HCT116 (cell line): ENCODE data around the gene EGFR. TPM values are rescaled to one million over a fixed set of nuclear protein-coding genes. Genes with fewer than 3 reads are reported as not detected.

Experiments used
- ATAC-seq: fragments of 200-7000 bp; cut with Tn5 transposase; 2 replicates; pipeline ENCODE4 v1.9.1; 2020; ENCODE audit warnings: mild to moderate bottlenecking, moderate library complexity
- BruUV-seq: library from RNA; stranded (reverse); fragments of 400-500 nt; replicated peaks from 2 replicates; lab custom pipeline; 2021; lab: Mats Ljungman, UMichigan
- CTCF ChIA-PET: fragments of 300-600 bp; sonication (Branson Sonifier 250); formaldehyde crosslinking; loops from one replicate; lab custom pipeline; 2021; ENCODE audit warnings: antibody characterized with exemption; lab: Charles Lee
- POLR2A ChIA-PET: fragments of 300-600, 350-600 bp; sonication (Branson Sonifier 250); formaldehyde crosslinking; loops from one replicate; lab custom pipeline; 2021; ENCODE audit warnings: antibody characterized with exemption; lab: Charles Lee
- RAD21 ChIA-PET, 2 experiments: fragments of 300-600 bp; sonication (Branson Sonifier 250); formaldehyde crosslinking; loops; one replicate each; lab custom pipeline; 2023; ENCODE audit warnings: low total read pairs in 2 of 2; ENCODE audit not compliant: uncharacterized antibody in 2 of 2, unreplicated experiment in 2 of 2, low non-redundant PET in 1 of 2; lab: Charles Lee
- DNase-seq: peaks from one replicate; pipeline ENCODE4 v3.0.0-alpha.2; 2010; ENCODE audit warnings: low read depth, low spot score
- H2AFZ ChIP-seq: fragments of 200-600 bp; shearing (Covaris generic), sonication (generic); 2 replicates; pipeline ENCODE4 v1.6.1; 2017; ENCODE audit warnings: low read depth, mixed run types, mixed read lengths, antibody characterized with exemption, low read length; ENCODE audit not compliant: poor library complexity, severe bottlenecking
- H3K27ac ChIP-seq: 2 replicates; pipeline ENCODE4 v1.5.1; 2012; ENCODE audit warnings: low read depth, low read length
- H3K27me3 ChIP-seq: fragments of 200-600 bp; sonication (generic); 2 replicates; pipeline ENCODE4 v1.6.1; 2016; ENCODE audit warnings: mixed run types, low read length, mixed read lengths; ENCODE audit not compliant: insufficient read depth
- H3K36me3 ChIP-seq, 2 experiments: fragments of 200-500 bp in 1 of 2; fragments of 200-600 bp in 1 of 2; sonication (Bioruptor generic) in 1 of 2; sonication (generic) in 1 of 2; 2 replicates each; pipeline versions ENCODE4 v1.5.1 to v1.6.1; 2014 to 2016; ENCODE audit warnings: low read length in 2 of 2, inconsistent platforms in 1 of 2, mixed read lengths in 1 of 2, mixed run types in 1 of 2; ENCODE audit not compliant: insufficient read depth in 2 of 2, control insufficient read depth in 1 of 2
- H3K4me1 ChIP-seq, 2 experiments: fragments of 200-600 bp in 1 of 2; sonication (generic) in 1 of 2; 2 replicates each; pipeline versions ENCODE4 v1.5.1 to v1.6.1; 2012 to 2017; ENCODE audit warnings: low read length in 2 of 2, inconsistent platforms in 1 of 2, mild to moderate bottlenecking in 1 of 2, mixed read lengths in 1 of 2, mixed run types in 1 of 2, moderate library complexity in 1 of 2; ENCODE audit not compliant: insufficient read depth in 2 of 2, control insufficient read depth in 1 of 2
- H3K4me2 ChIP-seq: fragments of 200-600 bp; sonication (generic); 2 replicates; pipeline ENCODE4 v1.6.1; 2017; ENCODE audit warnings: mixed run types, low read length, mixed read lengths
- H3K4me3 ChIP-seq, 2 experiments: fragments of 200-600 bp in 1 of 2; sonication (generic) in 1 of 2; replicated peaks in 1 of 2; 2 replicates each; pipeline ENCODE4 v1.5.1; 2011 to 2016; ENCODE audit warnings: low read length in 2 of 2, control low read depth in 1 of 2, low read depth in 1 of 2, mild to moderate bottlenecking in 1 of 2, mixed read lengths in 1 of 2, mixed run types in 1 of 2
- H3K79me2 ChIP-seq: fragments of 200-600 bp; sonication (generic); 2 replicates; pipeline ENCODE4 v1.6.1; 2017; ENCODE audit warnings: mild to moderate bottlenecking, mixed run types, low read length, moderate library complexity, mixed read lengths; ENCODE audit not compliant: insufficient read depth
- H3K9ac ChIP-seq: fragments of 200-600 bp; sonication (generic); 2 replicates; pipeline ENCODE4 v1.6.1; 2016; ENCODE audit warnings: low read length, mixed read lengths
- H3K9me2 ChIP-seq: fragments of 200-600 bp; sonication (generic), shearing (Covaris generic); 2 replicates; pipeline ENCODE4 v1.6.1; 2017; ENCODE audit warnings: mixed run types, mild to moderate bottlenecking, moderate library complexity; ENCODE audit not compliant: insufficient read depth
- H3K9me3 ChIP-seq, 2 experiments: fragments of 200-500 bp in 1 of 2; fragments of 200-600 bp in 1 of 2; sonication (Bioruptor generic) in 1 of 2; sonication (generic) in 1 of 2; 2 replicates each; pipeline ENCODE4 v1.6.1; 2014 to 2017; ENCODE audit warnings: low read length in 2 of 2, mixed read lengths in 2 of 2, inconsistent platforms in 1 of 2, low read depth in 1 of 2, mild to moderate bottlenecking in 1 of 2, mixed run types in 1 of 2, moderate library complexity in 1 of 2; ENCODE audit not compliant: control insufficient read depth in 1 of 2, insufficient read depth in 1 of 2
- H4K20me1 ChIP-seq: fragments of 200-600 bp; sonication (generic), shearing (Covaris generic); 2 replicates; pipeline ENCODE4 v1.6.1; 2017; ENCODE audit warnings: mixed run types, mild to moderate bottlenecking, moderate library complexity; ENCODE audit not compliant: insufficient read depth
- ATF3 ChIP-seq: IDR thresholded peaks from 2 replicates; pipeline ENCODE4 v1.6.1; 2012
- CBX3 ChIP-seq: IDR thresholded peaks from 2 replicates; pipeline ENCODE4 v1.6.1; 2012; ENCODE audit warnings: low read depth
- CEBPB ChIP-seq: IDR thresholded peaks from 2 replicates; pipeline ENCODE4 v1.6.1; 2012; ENCODE audit warnings: low read depth
- EGR1 ChIP-seq: IDR thresholded peaks from 2 replicates; pipeline ENCODE4 v1.6.1; 2012; ENCODE audit warnings: low read depth
- ELF1 ChIP-seq: IDR thresholded peaks from 2 replicates; pipeline ENCODE4 v1.6.1; 2012; ENCODE audit warnings: low read depth, borderline replicate concordance
- EZH2 ChIP-seq: fragments of 200-600 bp; sonication (generic); IDR thresholded peaks from 2 replicates; pipeline ENCODE4 v1.6.1; 2017; ENCODE audit warnings: antibody characterized with exemption, mixed run types
- EZH2phosphoT487 ChIP-seq: fragments of 200-600 bp; IDR thresholded peaks from 2 replicates; pipeline ENCODE4 v1.6.1; 2018; ENCODE audit warnings: antibody characterized with exemption, borderline replicate concordance
- FOSL1 ChIP-seq: IDR thresholded peaks from 2 replicates; pipeline ENCODE4 v1.6.1; 2012; ENCODE audit warnings: low read depth
- JUND ChIP-seq: IDR thresholded peaks from 2 replicates; pipeline ENCODE4 v1.6.1; 2012
- MAX ChIP-seq: IDR thresholded peaks from 2 replicates; pipeline ENCODE4 v1.6.1; 2012
- POLR2AphosphoS5 ChIP-seq: IDR thresholded peaks from 2 replicates; pipeline ENCODE4 v1.6.1; 2011; ENCODE audit warnings: mild to moderate bottlenecking, low read depth, low read length, moderate library complexity
- RAD21 ChIP-seq: IDR thresholded peaks from 2 replicates; pipeline ENCODE4 v1.6.1; 2012; ENCODE audit warnings: low read depth, mild to moderate bottlenecking
- REST ChIP-seq: IDR thresholded peaks from 2 replicates; pipeline ENCODE4 v1.6.1; 2012; ENCODE audit warnings: low read depth
- SIN3A ChIP-seq: IDR thresholded peaks from 2 replicates; pipeline ENCODE4 v1.6.1; 2012; ENCODE audit warnings: low read depth
- SP1 ChIP-seq: IDR thresholded peaks from 2 replicates; pipeline ENCODE4 v1.6.1; 2012; ENCODE audit warnings: low read depth
- SRF ChIP-seq: IDR thresholded peaks from 2 replicates; pipeline ENCODE4 v1.6.1; 2012; ENCODE audit warnings: low read depth
- YY1 ChIP-seq: IDR thresholded peaks from 2 replicates; pipeline ENCODE4 v1.6.1; 2011; ENCODE audit warnings: low read length, low read depth, moderate library complexity, mild to moderate bottlenecking; ENCODE audit not compliant: insufficient replicate concordance; ENCODE audit errors: extremely low read depth
- ZFX ChIP-seq: fragments of 450-650 bp; IDR thresholded peaks from 2 replicates; pipeline ENCODE4 v1.6.1; 2017
- ZNF274 ChIP-seq: fragments of 200-500 bp; sonication (Bioruptor generic); IDR thresholded peaks from 2 replicates; pipeline ENCODE4 v1.6.1; 2014; ENCODE audit warnings: mild to moderate bottlenecking, low read depth, low read length, inconsistent platforms
- intact Hi-C: fragments of 100-400 bp; cut with micrococcal nuclease; formaldehyde crosslinking; loops from 2 replicates; pipeline ENCODE4 v1.10.0; 2022
- total RNA-seq: library from RNA; stranded (reverse); gene quantifications from one replicate; pipeline ENCODE4 v1.2.1, GENCODE V29; 2021; ENCODE audit not compliant: unreplicated experiment
- TF ChIP-seq, protein P1 (sequence below), 3 experiments: fragments of 200-600 bp in 1 of 3; sonication (generic) in 1 of 3; IDR thresholded peaks in 2 of 3; conservative IDR thresholded peaks in 1 of 3; 2 replicates each; pipeline ENCODE4 v1.5.1; 2012 to 2017; ENCODE audit warnings: low read depth in 2 of 3, low read length in 2 of 3, antibody characterized with exemption in 1 of 3, borderline replicate concordance in 1 of 3, control low read depth in 1 of 3, mild to moderate bottlenecking in 1 of 3, mixed read lengths in 1 of 3, mixed run types in 1 of 3, moderate library complexity in 1 of 3; ENCODE audit not compliant: insufficient read depth in 1 of 3

EGFR gene
- total RNA-seq, 1 experiment from 2014 or later, result 71.5 TPM

DNA sequence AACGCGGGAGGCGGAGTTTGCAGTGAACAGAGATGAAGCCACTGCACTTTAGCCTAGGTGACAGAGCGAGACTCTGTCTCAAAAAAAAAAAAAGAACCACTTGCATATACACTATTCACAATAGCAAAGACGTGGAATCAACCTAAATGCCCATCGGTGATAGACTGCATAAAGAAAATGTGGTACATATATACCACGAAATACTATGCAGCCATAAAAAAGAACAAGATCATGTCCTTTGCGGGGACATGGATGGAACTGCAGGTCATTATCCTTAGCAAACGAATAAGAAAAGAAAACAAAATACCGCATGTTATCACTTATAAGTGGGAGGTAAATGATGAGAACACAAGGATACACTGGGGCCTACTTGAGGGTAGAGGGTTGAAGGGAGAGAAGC is 39.5 kb downstream of the EGFR start:
- Histone ChIP-seq H3K9me2 (no peaks in the 10 kb centered on the region), H3K4me3 (no peak overlapping the region), H2AFZ (no peak overlapping the region), H4K20me1 (no peaks in the 10 kb centered on the region), H3K27ac (no peak overlapping the region), H3K9ac (no peak overlapping the region), H3K4me2 (no peak overlapping the region), H3K4me1 (peaks cover 2 to 55% of the 10 kb centered on the region in 2 experiments)
- ChIA-PET RAD21 (no interaction called here), POLR2A (no interaction called here)
- ATAC-seq, result no peak
- TF ChIP-seq ELF1 (no peak), CBX3 (no peak), EZH2phosphoT487 (no peak), SP1 (no peak), ZNF274 (no peak), YY1 (no peak), CEBPB (no peak), ZFX (no peak), MAX (no peak), SIN3A (no peak), POLR2AphosphoS5 (no peak), REST (no peak), SRF (no peak), RAD21 (no peak), FOSL1 (no peak), EGR1 (no peak), EZH2 (no peak), ATF3 (no peak), JUND (no peak)
- TF ChIP-seq, protein P1, sequence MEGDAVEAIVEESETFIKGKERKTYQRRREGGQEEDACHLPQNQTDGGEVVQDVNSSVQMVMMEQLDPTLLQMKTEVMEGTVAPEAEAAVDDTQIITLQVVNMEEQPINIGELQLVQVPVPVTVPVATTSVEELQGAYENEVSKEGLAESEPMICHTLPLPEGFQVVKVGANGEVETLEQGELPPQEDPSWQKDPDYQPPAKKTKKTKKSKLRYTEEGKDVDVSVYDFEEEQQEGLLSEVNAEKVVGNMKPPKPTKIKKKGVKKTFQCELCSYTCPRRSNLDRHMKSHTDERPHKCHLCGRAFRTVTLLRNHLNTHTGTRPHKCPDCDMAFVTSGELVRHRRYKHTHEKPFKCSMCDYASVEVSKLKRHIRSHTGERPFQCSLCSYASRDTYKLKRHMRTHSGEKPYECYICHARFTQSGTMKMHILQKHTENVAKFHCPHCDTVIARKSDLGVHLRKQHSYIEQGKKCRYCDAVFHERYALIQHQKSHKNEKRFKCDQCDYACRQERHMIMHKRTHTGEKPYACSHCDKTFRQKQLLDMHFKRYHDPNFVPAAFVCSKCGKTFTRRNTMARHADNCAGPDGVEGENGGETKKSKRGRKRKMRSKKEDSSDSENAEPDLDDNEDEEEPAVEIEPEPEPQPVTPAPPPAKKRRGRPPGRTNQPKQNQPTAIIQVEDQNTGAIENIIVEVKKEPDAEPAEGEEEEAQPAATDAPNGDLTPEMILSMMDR (IDR thresholded peaks at IDR 0.05 in 2 of 3, conservative IDR thresholded peaks at IDR 0.05 in 1 of 3; ENCODE audit: borderline replicate concordance in 1 of 3, insufficient read depth in 1 of 3, low read depth in 2 of 3, low read length in 2 of 3), result no peak
- TF ChIP-seq, all 23 proteins: peak for 0
- BruUV-seq, result no TSS peak
- Histone ChIP-seq H3K79me2 (peaks cover 96% of the 10 kb centered on the region), H3K36me3 (no peaks in the 10 kb centered on the region; a peak in 1 of 4 replicates), H3K9me3 (no peaks in the 10 kb centered on the region), H3K27me3 (no peaks in the 10 kb centered on the region)
- CTCF ChIA-PET, result no interaction called here
- intact Hi-C loops, result no loop called here
- DNase-seq, result no peak
